ENCODE data around the gene NEU2.
A peak's percentile ranks its signal among the peaks of the same experiment; 100 is the strongest.
"Not testable (repeated sequence)": the region's sequence is repeated elsewhere in the genome, so short reads cannot be mapped to it uniquely, and the experiment has no call there.

Gene NEU2

GRCh38 chr2:233061591-233062450, 29.3 kb downstream of the NEU2 start:
- H3K4me3 ChIP-seq (ENCODE audit: control insufficient read depth, low read depth, low read length), result no peak overlapping the region
- DNase-seq (ENCODE audit: low read depth), result no peak
- TF ChIP-seq CTCF (IDR thresholded peaks at IDR 0.05; ENCODE audit: control insufficient read depth, insufficient read depth, low read depth, low read length, missing control alignments), result peak; percentile 7

- no peak overlapping the region for H3K4me3 ChIP-seq (ENCODE audit: control insufficient read depth, low read depth, low read length)
- no peak for TF ChIP-seq CTCF (IDR thresholded peaks at IDR 0.05; ENCODE audit: control insufficient read depth, insufficient read depth, low read depth, low read length, missing control alignments)
- DNase-seq (ENCODE audit: low read depth), result no peak
Observed at GRCh38 chr2:233062451-233062850, 30.0 kb downstream of the NEU2 start.

- TF ChIP-seq CTCF (IDR thresholded peaks at IDR 0.05; ENCODE audit: control insufficient read depth, insufficient read depth, low read depth, low read length, missing control alignments), result no peak
- no peak overlapping the region for H3K4me3 ChIP-seq (ENCODE audit: control insufficient read depth, low read depth, low read length)
- no peak for DNase-seq (ENCODE audit: low read depth)
Observed at GRCh38 chr2:233062946-233063268, 30.4 kb downstream of the NEU2 start.

- H3K4me3 ChIP-seq (ENCODE audit: control insufficient read depth, low read depth, low read length), result no peak overlapping the region
- DNase-seq (ENCODE audit: low read depth), result no peak
- no peak for TF ChIP-seq CTCF (IDR thresholded peaks at IDR 0.05; ENCODE audit: control insufficient read depth, insufficient read depth, low read depth, low read length, missing control alignments)
Observed at GRCh38 chr2:233063269-233063975, 30.9 kb downstream of the NEU2 start.

GRCh38 chr2:233063976-233064411, 31.5 kb downstream of the NEU2 start:
- DNase-seq (ENCODE audit: low read depth), result no peak
- no peak overlapping the region for H3K4me3 ChIP-seq (ENCODE audit: control insufficient read depth, low read depth, low read length)
- no peak for TF ChIP-seq CTCF (IDR thresholded peaks at IDR 0.05; ENCODE audit: control insufficient read depth, insufficient read depth, low read depth, low read length, missing control alignments)

GRCh38 chr2:233064530-233065199, 32.2 kb downstream of the NEU2 start:
- DNase-seq (ENCODE audit: low read depth), result no peak
- TF ChIP-seq CTCF (IDR thresholded peaks at IDR 0.05; ENCODE audit: control insufficient read depth, insufficient read depth, low read depth, low read length, missing control alignments), result no peak
- H3K4me3 ChIP-seq (ENCODE audit: control insufficient read depth, low read depth, low read length), result no peak overlapping the region

GRCh38 chr2:233065200-233065589, 32.7 kb downstream of the NEU2 start:
- not testable (repeated sequence) for H3K4me3 ChIP-seq (ENCODE audit: control insufficient read depth, low read depth, low read length); DNase-seq (ENCODE audit: low read depth)
